H1 (cell line): ENCODE results near the gene TMEM130. TPM values are rescaled to one million over a fixed set of nuclear protein-coding genes. Genes with fewer than 3 reads are reported as not detected.

Experiments used
- CTCF ChIA-PET: fragments of 300-600 bp; sonication (Branson Sonifier 250); formaldehyde crosslinking; loops from one replicate; lab custom pipeline; 2021; ENCODE audit not compliant: partially characterized antibody; lab: Charles Lee
- POLR2A ChIA-PET: fragments of 300-600 bp; sonication (Branson Sonifier 250); formaldehyde crosslinking; loops from one replicate; lab custom pipeline; 2021; ENCODE audit warnings: inconsistent platforms; ENCODE audit not compliant: partially characterized antibody; lab: Charles Lee
- DNase-seq, 2 experiments: peaks; one replicate each; pipeline versions ENCODE4 v3.0.0 to v3.0.0-alpha.2; 2010 to 2022; ENCODE audit warnings: low spot score in 2 of 2, low read depth in 1 of 2, mixed read lengths in 1 of 2
- FAIRE-seq: peaks from 2 replicates; lab custom pipeline; 2011; peaks lifted over from hg19 to GRCh38; lab: Jason Lieb, UNC
- H2AFZ ChIP-seq: 2 replicates; pipeline ENCODE4 v1.8.1; 2012; ENCODE audit warnings: low read length, inconsistent platforms
- H2AK5ac ChIP-seq: 2 replicates; pipeline ENCODE4 v1.6.1; 2013; ENCODE audit warnings: low read depth, low read length
- H2BK120ac ChIP-seq: replicated peaks from 2 replicates; pipeline ENCODE3; 2013; ENCODE audit warnings: low read depth, low read length, inconsistent platforms
- H2BK12ac ChIP-seq: 2 replicates; pipeline ENCODE4 v1.6.1; 2013; ENCODE audit warnings: low read depth, low read length
- H2BK15ac ChIP-seq: 2 replicates; pipeline ENCODE4 v1.6.1; 2013; ENCODE audit warnings: low read length
- H2BK20ac ChIP-seq: 2 replicates; pipeline ENCODE4 v1.6.1; 2013; ENCODE audit warnings: low read length
- H2BK5ac ChIP-seq: 2 replicates; pipeline ENCODE4 v1.6.1; 2013; ENCODE audit warnings: low read depth, low read length
- H3K14ac ChIP-seq: 2 replicates; pipeline ENCODE4 v1.6.1; 2013; ENCODE audit warnings: inconsistent platforms; ENCODE audit not compliant: insufficient read length
- H3K18ac ChIP-seq: 2 replicates; pipeline ENCODE4 v1.6.1; 2013; ENCODE audit warnings: low read length; ENCODE audit errors: extremely low read depth
- H3K23ac ChIP-seq: 2 replicates; pipeline ENCODE4 v1.6.1; 2013; ENCODE audit warnings: inconsistent platforms; ENCODE audit not compliant: insufficient read length
- H3K23me2 ChIP-seq: 2 replicates; pipeline ENCODE4 v1.6.1; 2013; ENCODE audit warnings: low read depth, low read length
- H3K27ac ChIP-seq: 2 replicates; pipeline ENCODE4 v1.6.1; 2011; ENCODE audit warnings: low read depth, low read length, inconsistent platforms
- H3K27me3 ChIP-seq, 4 experiments: replicated peaks in 1 of 4; 1 replicate in 1 of 4; 2 replicates in 3 of 4; pipeline versions ENCODE4 v1.6.1 to v1.8.1; 2011 to 2013; ENCODE audit warnings: low read length in 3 of 4, mild to moderate bottlenecking in 3 of 4, inconsistent platforms in 2 of 4, mixed read lengths in 2 of 4, moderate library complexity in 1 of 4; ENCODE audit not compliant: control insufficient read depth in 3 of 4, insufficient read depth in 3 of 4; ENCODE audit errors: extremely low read depth in 1 of 4
- H3K36me3 ChIP-seq, 4 experiments: 2 replicates each; pipeline versions ENCODE4 v1.6.1 to v1.8.1; 2011 to 2013; ENCODE audit warnings: mild to moderate bottlenecking in 4 of 4, low read length in 3 of 4, moderate library complexity in 2 of 4, control low read depth in 1 of 4, inconsistent platforms in 1 of 4; ENCODE audit not compliant: insufficient read depth in 4 of 4, control insufficient read depth in 2 of 4
- H3K4ac ChIP-seq: replicated peaks from 2 replicates; pipeline ENCODE3; 2013; ENCODE audit warnings: low read length, low read depth, mixed read lengths, inconsistent platforms; ENCODE audit not compliant: insufficient read length
- H3K4me1 ChIP-seq, 4 experiments: replicated peaks in 1 of 4; 1 replicate in 1 of 4; 2 replicates in 3 of 4; pipeline versions ENCODE4 v1.6.1 to v1.8.1; 2011 to 2013; ENCODE audit warnings: low read length in 3 of 4, inconsistent platforms in 2 of 4, mixed read lengths in 1 of 4; ENCODE audit not compliant: insufficient read depth in 4 of 4, control insufficient read depth in 3 of 4
- H3K4me2 ChIP-seq, 2 experiments: 2 replicates each; pipeline versions ENCODE4 v1.6.1 to v1.8.1; 2011 to 2013; ENCODE audit warnings: low read depth in 2 of 2, low read length in 2 of 2, control low read depth in 1 of 2, inconsistent platforms in 1 of 2, mild to moderate bottlenecking in 1 of 2; ENCODE audit not compliant: insufficient read depth in 1 of 2
- H3K4me3 ChIP-seq, 4 experiments: fragments of 200-600, 300-600 bp in 1 of 4; sonication (generic), shearing (Covaris generic), sonication (Bioruptor Twin) in 1 of 4; 2 replicates each; pipeline versions ENCODE4 v1.5.1 to v1.8.1; 2011 to 2016; ENCODE audit warnings: low read length in 4 of 4, low read depth in 3 of 4, control low read depth in 2 of 4, inconsistent platforms in 2 of 4, mild to moderate bottlenecking in 2 of 4, mixed read lengths in 1 of 4, moderate library complexity in 1 of 4; ENCODE audit not compliant: insufficient read depth in 2 of 4; ENCODE audit errors: extremely low read depth in 1 of 4
- H3K56ac ChIP-seq: replicated peaks from 2 replicates; pipeline ENCODE3; 2013; ENCODE audit warnings: low read depth, mild to moderate bottlenecking, mixed read lengths, low read length, inconsistent platforms; ENCODE audit not compliant: insufficient read length
- H3K79me1 ChIP-seq: 2 replicates; pipeline ENCODE4 v1.6.1; 2013; ENCODE audit warnings: low read depth, low read length, control low read depth
- H3K79me2 ChIP-seq, 2 experiments: 2 replicates each; pipeline versions ENCODE4 v1.6.1 to v1.8.1; 2012 to 2013; ENCODE audit warnings: low read length in 2 of 2, mild to moderate bottlenecking in 2 of 2, inconsistent platforms in 1 of 2; ENCODE audit not compliant: insufficient read depth in 2 of 2, control insufficient read depth in 1 of 2
- H3K9ac ChIP-seq, 4 experiments: replicated peaks in 1 of 4; 1 replicate in 1 of 4; 2 replicates in 3 of 4; pipeline versions ENCODE4 v1.6.1 to v1.8.1; 2011 to 2013; ENCODE audit warnings: low read depth in 3 of 4, low read length in 3 of 4, control low read depth in 2 of 4, mild to moderate bottlenecking in 2 of 4, moderate library complexity in 2 of 4, inconsistent platforms in 1 of 4; ENCODE audit errors: extremely low read depth in 1 of 4
- H3K9me3 ChIP-seq, 2 experiments: 2 replicates each; pipeline versions ENCODE4 v1.6.1 to v1.8.1; 2012 to 2013; ENCODE audit warnings: mild to moderate bottlenecking in 2 of 2, moderate library complexity in 2 of 2, control low read depth in 1 of 2, inconsistent platforms in 1 of 2, low read depth in 1 of 2, low read length in 1 of 2, mixed read lengths in 1 of 2; ENCODE audit not compliant: insufficient read depth in 2 of 2
- H4K20me1 ChIP-seq, 2 experiments: replicated peaks in 1 of 2; 2 replicates each; pipeline versions ENCODE3 to v1.8.1; 2011 to 2013; ENCODE audit warnings: inconsistent platforms in 2 of 2, low read length in 2 of 2, mild to moderate bottlenecking in 1 of 2; ENCODE audit not compliant: insufficient read depth in 2 of 2, control insufficient read depth in 1 of 2
- H4K5ac ChIP-seq: 2 replicates; pipeline ENCODE4 v1.6.1; 2013; ENCODE audit warnings: low read length, low read depth, mixed read lengths, inconsistent platforms; ENCODE audit not compliant: insufficient read length
- H4K8ac ChIP-seq: 2 replicates; pipeline ENCODE4 v1.8.0; 2013; ENCODE audit warnings: mild to moderate bottlenecking, moderate library complexity, low read length, inconsistent platforms; ENCODE audit not compliant: insufficient read depth; ENCODE audit errors: extremely low read depth
- H4K91ac ChIP-seq: replicated peaks from 2 replicates; pipeline ENCODE3; 2013; ENCODE audit warnings: low read length, mixed read lengths, inconsistent platforms; ENCODE audit not compliant: insufficient read length
- CTCF ChIP-seq, 3 experiments: IDR thresholded peaks; 1 replicate in 2 of 3; 2 replicates in 1 of 3; pipeline versions ENCODE4 v1.5.1 to v1.6.1; 2011; ENCODE audit warnings: low read length in 3 of 3, mild to moderate bottlenecking in 3 of 3, inconsistent platforms in 2 of 3, low read depth in 1 of 3, moderate library complexity in 1 of 3; ENCODE audit not compliant: insufficient read depth in 1 of 3; ENCODE audit errors: control extremely low read depth in 1 of 3
- HDAC6 ChIP-seq: IDR thresholded peaks from one replicate; pipeline ENCODE4 v1.7.1; 2012; ENCODE audit warnings: low read depth, mild to moderate bottlenecking, inconsistent platforms, low read length, moderate library complexity
- KDM5A ChIP-seq: fragments of 200-600 bp; IDR thresholded peaks from 2 replicates; pipeline ENCODE4 v1.7.1; 2012; ENCODE audit warnings: mild to moderate bottlenecking, low read length, inconsistent platforms, mixed read lengths
- RAD21 ChIP-seq, 2 experiments: IDR thresholded peaks in 1 of 2; conservative IDR thresholded peaks in 1 of 2; 2 replicates each; pipeline ENCODE4 v1.6.1; 2011; ENCODE audit warnings: low read depth in 2 of 2, low read length in 2 of 2, improper control_type of control experiment in 1 of 2, inconsistent platforms in 1 of 2, mild to moderate bottlenecking in 1 of 2, moderate library complexity in 1 of 2
- TEAD4 ChIP-seq: IDR thresholded peaks from 2 replicates; pipeline ENCODE4 v1.6.1; 2012; ENCODE audit warnings: low read depth, low read length, inconsistent platforms, mixed read lengths
- WGBS, 2 experiments: shearing (Covaris generic) in 1 of 2; methylation state at CpG; one replicate each; pipeline versions ENCODE4 v1.1.6 to v1.1.7; 2013 to 2015; ENCODE audit warnings: low lambda C conversion rate in 2 of 2, mixed read lengths in 2 of 2, inconsistent platforms in 1 of 2, low coverage in 1 of 2, missing lambda C conversion rate in 1 of 2; ENCODE audit not compliant: insufficient replicate concordance in 2 of 2, insufficient coverage in 1 of 2, insufficient read length in 1 of 2; ENCODE audit errors: extremely low coverage in 1 of 2, missing lambda C conversion rate in 1 of 2; 5-methylcytosine and 5-hydroxymethylcytosine counted together
- polyA plus RNA-seq, 7 experiments: library from polyadenylated mRNA; depleted of rRNA in 3 of 7; stranded (reverse) in 5 of 7; unstranded in 2 of 7; fragments of >200 nt in 5 of 7; fragments of 200-250 nt in 2 of 7; gene quantifications; 1 replicate in 5 of 7; 2 replicates in 1 of 7; 4 replicates in 1 of 7; pipeline versions ENCODE4 v1.2.1 to v1.2.3, GENCODE V29; 2011 to 2013; ENCODE audit warnings: missing spikeins in 2 of 7, mixed read lengths in 2 of 7
- total RNA-seq: library from RNA; stranded (reverse); fragmentation: NEBNext Ultra II Directional; extraction: Animal tissue kit (Norgen Biotek cat#: 25700); gene quantifications from 2 replicates; pipeline ENCODE4 v1.2.1, GENCODE V29; 2021

The TMEM130 gene
- total and polyA plus RNA-seq, 2 of the 8 experiments (the other 6 are each of a cell fraction or from before 2014, with no cell fraction given): 2.9 to 6.6 TPM

- POLR2A ChIA-PET: no interaction called here
Observed at GRCh38 chr7:98872328-98872924, 2.6 kb upstream of the TMEM130 start.

More at GRCh38 chr7:98872328-98872924, 2.6 kb upstream of the TMEM130 start:
- H2AK5ac ChIP-seq: no peak overlapping the region
- CTCF ChIA-PET: interaction anchor here (0.6 to 2.8 kb wide), 8 partner anchors 11 to 535 kb away, joined by 3 to 16 read pairs (median 3); no protein-coding TSS in a partner anchor
- H3K36me3 ChIP-seq: no peaks in the 10 kb centered on the region
- no peak for TF ChIP-seq KDM5A
- 0 out of 2 replicates have a peak, but pooled peaks have one; percentile 39 for TF ChIP-seq TEAD4
- TF ChIP-seq RAD21 (IDR thresholded peaks at IDR 0.05 in 1 of 2, conservative IDR thresholded peaks at IDR 0.05 in 1 of 2; ENCODE audit: low read depth in 2 of 2, low read length in 2 of 2): peak; percentile 6 to 42; a peak in 3 of 4 replicates
- TF ChIP-seq HDAC6: no peak
- peak; percentile 5 to 27 (median 25); a peak in 2 of 4 replicates for TF ChIP-seq CTCF (IDR thresholded peaks at IDR 0.05; ENCODE audit: control extremely low read depth in 1 of 3, insufficient read depth in 1 of 3, low read depth in 1 of 3, low read length in 3 of 3)
- TF ChIP-seq, all 59 proteins: peak for 3
- H4K5ac ChIP-seq: no peak overlapping the region
- peaks cover 0 to 8% (median 4%) of the 10 kb centered on the region in 4 experiments; a peak in 5 of 7 replicates for H3K4me1 ChIP-seq
- no peak overlapping the region for H2BK5ac ChIP-seq
- H2BK120ac ChIP-seq: no peak overlapping the region
- H3K4me2 ChIP-seq: no peak overlapping the region
- H3K9ac ChIP-seq: no peak overlapping the region
- no peak overlapping the region for H3K27ac ChIP-seq
- no peaks in the 10 kb centered on the region for H3K79me1 ChIP-seq
- H3K27me3 ChIP-seq: peaks cover 8 to 31% (median 22%) of the 10 kb centered on the region in 4 experiments
- H2BK12ac ChIP-seq: no peak overlapping the region
- H3K79me2 ChIP-seq: no peaks in the 10 kb centered on the region
- WGBS, 2 experiments: 75% methylated on average over 7 of the region's 7 CpGs; no CpG with 5 or more reads in 1 of the 2 experiments
- no peak overlapping the region for H3K4ac ChIP-seq
- H3K4me3 ChIP-seq: no peak overlapping the region
- DNase-seq: no peak
- H2AFZ ChIP-seq: no peak overlapping the region
- no peaks in the 10 kb centered on the region for H3K9me3 ChIP-seq
- H4K20me1 ChIP-seq: peaks cover 0 to 2% of the 10 kb centered on the region in 2 experiments
- H3K23me2 ChIP-seq: peaks cover 11% of the 10 kb centered on the region; the same call in 1 of the 2 replicates
- no peak overlapping the region for H4K8ac ChIP-seq
- no peak overlapping the region for H3K14ac ChIP-seq
- no peak for FAIRE-seq
- no peak overlapping the region for H2BK20ac ChIP-seq
- no peak overlapping the region for H3K56ac ChIP-seq
- no peak overlapping the region for H3K18ac ChIP-seq
- no peak overlapping the region for H3K23ac ChIP-seq
- H2BK15ac ChIP-seq: no peak overlapping the region
- H4K91ac ChIP-seq: no peak overlapping the region
